ENCODE measurements around the gene SOAT1. TPM values are rescaled to one million over a fixed set of nuclear protein-coding genes. Genes with fewer than 3 reads are reported as not detected.

The SOAT1 gene
- total and polyA plus RNA-seq, 11 donors, result 2.0 to 34.8 (median 7.9) TPM

- H3K4me3 ChIP-seq, result no peak overlapping the region
- peaks cover 0 to 51% (median 20%) of the 10 kb centered on the region in 9 donors for H3K36me3 ChIP-seq
- intact Hi-C loops (cut with DNase I), result no loop called here
- no peak for DNase-seq
- TF ChIP-seq POLR2A (IDR thresholded peaks at IDR 0.05) (no peak), CTCF (IDR thresholded peaks at IDR 0.05) (no peak)
- H3K9me3 ChIP-seq, result no peaks in the 10 kb centered on the region
- 74 to 86% (median 80%) methylated on average over 3 of the region's 3 CpGs for WGBS, 4 donors
- H3K4me1 ChIP-seq, result peaks cover 0 to 36% (median 0%) of the 10 kb centered on the region in 12 donors
- H3K27ac ChIP-seq, result no peak overlapping the region
- no peak for ATAC-seq
- no peaks in the 10 kb centered on the region for H3K27me3 ChIP-seq
These were observed 8.5 kb downstream of the SOAT1 start for GRCh38 chr1:179302070-179302469.

- 94 to 97% (median 95%) methylated on average over 3 of the region's 3 CpGs for WGBS, 4 donors
- Histone ChIP-seq H3K4me1 (peaks cover 0 to 29% (median 0%) of the 10 kb centered on the region in 12 donors), H3K9me3 (no peaks in the 10 kb centered on the region), H3K36me3 (peaks cover 0 to 54% (median 25%) of the 10 kb centered on the region in 9 donors), H3K27me3 (no peaks in the 10 kb centered on the region), H3K27ac (no peak overlapping the region), H3K4me3 (no peak overlapping the region)
- DNase-seq (no peak), ATAC-seq (no peak)
- intact Hi-C loops (cut with DNase I), result no loop called here
- TF ChIP-seq POLR2A (IDR thresholded peaks at IDR 0.05) (no peak), CTCF (IDR thresholded peaks at IDR 0.05) (no peak)
These were observed 9.7 kb downstream of the SOAT1 start for GRCh38 chr1:179303200-179303785.

- TF ChIP-seq POLR2A (IDR thresholded peaks at IDR 0.05), result no peak
- no peak for TF ChIP-seq CTCF (IDR thresholded peaks at IDR 0.05)
These were observed 11.9 kb downstream of the SOAT1 start for GRCh38 chr1:179305450-179305849.

GRCh38 chr1:179310291-179310690, 16.7 kb downstream of the SOAT1 start:
- no peak overlapping the region for H3K4me3 ChIP-seq
- peaks cover 0 to 20% (median 0%) of the 10 kb centered on the region in 12 donors for H3K4me1 ChIP-seq
- DNase-seq (no peak), ATAC-seq (no peak)
- peaks cover 0 to 63% (median 14%) of the 10 kb centered on the region in 9 donors for H3K36me3 ChIP-seq
- no peaks in the 10 kb centered on the region for H3K27me3 ChIP-seq
- intact Hi-C loops (cut with DNase I), result no loop called here
- H3K27ac ChIP-seq, result peak overlapping the region in 1 of 12 donors; percentile 7
- 69 to 81% (median 75%) methylated on average over 3 of the region's 3 CpGs for WGBS, 4 donors
- no peak for TF ChIP-seq POLR2A (IDR thresholded peaks at IDR 0.05)
- TF ChIP-seq CTCF (IDR thresholded peaks at IDR 0.05), result no peak
- H3K9me3 ChIP-seq, result no peaks in the 10 kb centered on the region

More at GRCh38 chr1:179305450-179305849, 11.9 kb downstream of the SOAT1 start:
- Histone ChIP-seq H3K9me3 (no peaks in the 10 kb centered on the region), H3K27me3 (no peaks in the 10 kb centered on the region), H3K4me1 (peaks cover 0 to 19% (median 0%) of the 10 kb centered on the region in 12 donors), H3K4me3 (no peak overlapping the region), H3K27ac (no peak overlapping the region), H3K36me3 (peaks cover 0 to 71% (median 29%) of the 10 kb centered on the region in 9 donors)
- DNase-seq (no peak), ATAC-seq (no peak)
- intact Hi-C loops (cut with DNase I), result no loop called here
- WGBS, 4 donors, result 94 to 100% (median 100%) methylated on average over 1 of the region's 1 CpG

Measured in heart left ventricle (tissue), 16 donors.